A172 (cell line): ENCODE measurements around the gene CSE1L. TPM values are rescaled to one million over a fixed set of nuclear protein-coding genes. Genes with fewer than 3 reads are reported as not detected.
"Not testable (repeated sequence)": the region's sequence is repeated elsewhere in the genome, so short reads cannot be mapped to it uniquely, and the experiment has no call there.

Source experiments
- DNase-seq: peaks from one replicate; pipeline ENCODE4 v3.0.0-alpha.2; 2015; ENCODE audit warnings: low spot score
- total RNA-seq: library from RNA; depleted of rRNA; stranded (reverse); fragments of >200 nt; shearing (Covaris generic); gene quantifications from 2 replicates; pipeline ENCODE4 v1.2.3, GENCODE V29; 2014; rRNA removed

CSE1L gene
- total RNA-seq, result 244 and 264 TPM in 2 replicates

DNA sequence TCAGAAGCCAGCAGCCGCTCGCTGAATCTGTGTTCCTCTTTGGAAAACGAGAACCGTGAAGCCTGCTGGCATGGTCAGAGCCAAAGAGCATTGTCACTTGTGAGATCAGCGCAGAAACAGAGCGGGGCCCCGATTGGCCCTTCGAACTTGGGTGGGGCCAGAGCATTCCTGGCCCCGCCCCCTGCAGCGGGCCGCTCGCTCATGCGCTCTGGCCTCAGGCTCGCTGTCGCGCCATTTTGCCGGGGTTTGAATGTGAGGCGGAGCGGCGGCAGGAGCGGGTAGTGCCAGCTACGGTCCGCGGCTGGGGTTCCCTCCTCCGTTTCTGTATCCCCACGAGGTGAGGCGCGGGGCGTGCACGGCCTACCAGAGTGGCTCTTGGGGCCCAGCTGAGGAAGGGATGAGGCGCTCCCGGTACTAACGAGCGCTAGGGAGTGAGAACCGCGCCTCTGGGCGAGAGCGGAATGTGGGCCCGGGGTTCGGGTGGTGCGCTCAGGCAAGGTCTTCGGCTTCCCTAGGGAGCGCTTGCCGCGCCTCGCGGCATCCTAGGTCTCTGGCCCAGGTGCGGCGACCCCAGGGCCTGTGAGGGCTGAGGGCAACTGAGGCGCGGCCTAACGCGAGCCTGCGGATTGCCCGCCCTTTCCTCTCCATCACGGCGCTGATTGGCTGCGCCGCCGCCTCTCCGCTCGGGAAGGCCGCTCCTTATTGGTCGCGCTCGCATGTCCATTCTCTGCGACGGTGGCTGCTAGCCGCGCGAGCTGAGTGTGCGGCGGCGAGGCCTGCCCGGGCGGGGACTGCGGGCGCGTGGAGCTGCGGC, at the start of gene CSE1L:
Gene CSE1L, plus strand, starts transcription at position 226 of the 814 bp plus-strand sequence. CDS start 12,152 bp downstream, outside the sequence.
- DNase-seq, result peak; percentile 93

DNA sequence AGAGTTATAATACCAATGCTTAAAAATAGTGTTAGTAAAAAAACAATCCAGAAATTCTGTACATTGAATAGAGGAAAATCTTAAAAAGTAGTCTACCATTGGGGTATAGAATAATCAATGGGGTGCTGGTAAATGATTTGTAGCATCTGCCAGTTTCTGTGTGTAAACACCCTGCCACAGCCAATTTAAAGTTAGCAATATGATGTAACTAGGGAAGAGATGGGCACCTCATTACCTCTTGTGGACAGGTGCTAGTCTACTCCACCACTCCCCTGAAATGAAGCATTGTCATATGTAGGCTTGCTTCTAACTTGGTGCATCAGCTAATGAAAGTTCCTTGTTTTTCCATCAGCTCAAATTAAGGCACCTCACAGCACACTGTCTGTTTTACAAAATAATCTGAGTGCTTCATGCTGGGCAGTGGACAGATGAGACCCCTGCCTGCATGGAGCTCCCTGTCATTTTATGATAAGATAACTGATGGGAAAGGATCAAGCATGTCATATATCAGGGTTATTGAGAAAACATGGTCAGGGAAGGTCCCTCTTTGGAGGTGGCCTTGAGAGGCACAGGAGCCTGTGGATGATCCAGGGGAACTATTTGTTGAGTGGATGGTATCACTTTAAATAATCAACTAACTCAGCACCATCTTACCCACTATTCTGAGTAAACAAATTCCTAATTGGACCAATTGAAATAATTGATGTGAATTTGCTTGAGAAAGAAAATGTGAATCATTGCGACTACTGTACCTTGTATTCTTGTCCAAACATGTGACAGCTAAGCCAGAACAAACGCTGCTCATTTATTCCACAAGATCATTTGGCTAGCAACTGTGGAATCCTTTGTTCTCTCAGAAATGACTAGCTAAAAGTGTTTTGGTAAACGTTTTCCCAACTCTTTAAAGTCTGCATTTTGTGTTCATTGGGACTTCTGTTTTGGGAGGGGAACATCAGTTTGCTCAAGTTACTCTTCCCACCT, 45.9 kb upstream of the CSE1L start:
- no peak for DNase-seq

DNA sequence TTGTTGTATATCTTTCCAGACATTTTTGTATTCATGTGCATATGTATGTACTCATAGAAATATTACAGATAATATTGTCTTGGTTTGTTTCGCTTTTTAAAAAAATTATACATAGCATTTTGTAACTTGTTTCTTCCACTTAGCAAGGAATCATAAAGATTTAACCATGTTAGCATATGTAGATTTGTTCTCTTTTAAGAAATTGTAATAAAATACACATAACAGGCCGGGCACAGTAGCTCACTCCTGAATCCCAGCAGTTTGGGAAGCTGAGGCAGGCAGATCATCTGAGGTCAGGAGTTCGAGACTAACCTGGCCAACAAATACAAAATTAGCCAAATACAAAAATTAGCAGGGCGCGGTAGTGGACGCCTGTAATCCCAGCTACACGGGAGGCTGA, 44.4 kb upstream of the CSE1L start:
- no peak for DNase-seq

GRCh38 chr20:49006446-49006980, 39.6 kb upstream of the CSE1L start:
- DNase-seq, result no peak

DNA sequence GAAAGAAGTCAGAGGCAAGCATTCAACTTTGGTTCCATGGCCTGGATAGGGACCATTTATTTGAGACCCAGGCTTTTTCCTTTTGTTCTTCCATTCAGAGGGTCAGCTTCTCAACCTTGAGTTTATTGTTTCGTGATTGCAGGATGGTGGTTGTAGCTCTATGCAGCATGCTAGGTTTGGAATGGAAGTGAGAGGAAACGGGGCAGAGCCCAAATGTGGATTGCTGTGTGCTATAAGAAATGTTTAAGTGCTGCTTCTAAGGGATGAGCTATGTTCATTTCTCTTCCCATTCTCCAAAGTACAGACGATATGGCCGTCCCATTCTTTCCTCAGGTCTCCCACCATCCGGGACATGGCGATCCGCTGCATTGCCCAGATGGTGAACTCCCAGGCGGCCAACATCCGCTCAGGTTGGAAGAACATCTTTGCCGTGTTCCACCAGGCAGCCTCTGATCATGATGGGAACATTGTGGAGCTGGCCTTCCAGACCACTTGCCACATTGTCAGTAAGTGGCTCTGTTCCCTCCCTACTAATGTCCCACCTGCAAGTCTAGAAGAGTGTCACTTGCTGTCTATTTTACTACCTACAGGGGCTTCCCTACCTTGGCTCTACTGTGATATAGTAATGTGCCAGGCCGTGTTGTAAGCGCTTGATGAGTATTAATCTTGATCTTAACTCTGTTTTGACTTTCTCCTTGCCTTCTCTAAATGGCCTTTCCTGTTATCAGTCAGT, 36.0 kb upstream of the CSE1L start:
- no peak for DNase-seq

DNA sequence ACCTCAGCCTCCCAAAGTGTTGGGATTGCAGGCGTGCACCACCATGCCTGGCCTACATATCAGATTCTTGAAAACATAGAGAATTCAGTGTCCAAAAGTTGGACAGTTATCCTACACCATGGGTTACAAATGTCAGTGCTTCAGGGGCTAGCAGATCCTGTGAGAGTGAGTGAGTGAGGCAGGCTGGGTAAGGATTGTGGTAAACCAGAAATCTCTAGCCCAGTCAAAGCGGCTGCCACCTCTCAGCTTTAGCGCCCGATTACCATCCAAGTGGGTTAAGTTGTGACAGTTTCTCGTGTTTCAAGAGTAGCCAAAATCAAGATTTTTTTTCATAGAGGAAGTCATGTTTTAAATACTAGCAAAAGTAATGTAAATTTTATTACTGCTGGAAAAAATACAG, 21.9 kb upstream of the CSE1L start:
- no peak for DNase-seq

DNA sequence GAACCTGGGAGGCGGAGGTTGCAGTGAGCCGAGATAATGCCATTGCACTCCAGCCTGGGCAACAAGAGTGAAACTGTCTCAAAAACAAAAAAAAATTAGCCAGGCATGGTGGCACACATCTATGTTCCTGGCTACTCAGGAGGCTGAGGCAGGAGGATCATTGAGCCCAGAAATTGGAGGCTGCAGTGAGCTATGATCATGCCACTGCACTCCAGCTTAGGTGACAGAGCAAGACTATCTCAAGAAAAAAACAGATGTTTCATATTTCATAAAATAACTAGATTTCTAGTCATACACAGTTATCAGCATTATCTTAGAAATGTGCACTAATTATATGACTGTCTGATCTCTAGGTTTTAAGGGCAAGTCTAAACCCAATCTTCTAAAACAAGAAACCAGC, 17.9 kb upstream of the CSE1L start:
- not testable (repeated sequence) for DNase-seq

DNA sequence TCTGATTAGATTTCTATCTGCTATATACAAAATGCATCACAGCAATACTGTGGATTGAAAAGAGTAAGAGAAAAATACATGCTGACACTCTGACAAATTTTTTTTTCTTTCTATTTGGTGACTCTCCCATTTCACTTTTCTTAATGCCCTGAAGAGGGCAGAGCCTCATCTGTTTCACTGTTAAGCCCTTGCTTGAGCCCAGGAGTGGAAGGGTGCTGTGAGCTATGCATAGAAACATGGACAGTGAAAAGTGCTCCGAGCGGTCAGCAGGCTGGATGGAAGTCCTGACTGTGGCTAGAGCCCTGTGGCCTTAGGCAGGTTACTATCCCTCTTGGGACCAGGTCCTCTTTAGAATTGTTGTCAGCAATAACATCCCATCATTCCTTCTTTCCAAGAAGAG, 17.4 kb upstream of the CSE1L start:
- peak; percentile 38 for DNase-seq

- DNase-seq, result no peak
These were observed 16.9 kb upstream of the CSE1L start for GRCh38 chr20:49029203-49029602.

GRCh38 chr20:49030954-49031619, 15.0 kb upstream of the CSE1L start:
- peak; percentile 13 for DNase-seq

DNA sequence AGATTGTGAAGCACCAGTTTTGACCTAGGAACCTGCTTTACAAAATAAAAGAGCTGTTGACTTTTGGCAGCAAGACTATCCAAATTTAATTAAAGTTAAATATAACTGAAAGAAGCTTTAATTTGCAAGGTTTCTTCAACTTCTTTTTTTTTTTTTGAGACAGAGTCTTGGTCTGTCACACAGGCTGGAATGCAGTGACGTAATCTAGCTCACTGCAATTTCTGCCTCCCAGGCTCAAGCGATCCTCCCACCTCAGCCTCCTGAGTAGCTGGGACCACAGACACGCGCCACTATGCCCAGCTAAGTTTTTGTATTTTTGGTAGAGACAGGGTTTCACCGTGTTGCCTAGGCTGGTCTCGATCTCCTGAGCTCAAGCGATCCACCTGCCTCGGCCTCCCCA, 13.7 kb upstream of the CSE1L start:
- no peak for DNase-seq

GRCh38 chr20:49034070-49034732, 11.9 kb upstream of the CSE1L start:
- no peak for DNase-seq

GRCh38 chr20:49037962-49038387, 8.1 kb upstream of the CSE1L start:
- DNase-seq, result peak; percentile 55

GRCh38 chr20:49039854-49040253, 6.3 kb upstream of the CSE1L start:
- DNase-seq, result no peak

DNA sequence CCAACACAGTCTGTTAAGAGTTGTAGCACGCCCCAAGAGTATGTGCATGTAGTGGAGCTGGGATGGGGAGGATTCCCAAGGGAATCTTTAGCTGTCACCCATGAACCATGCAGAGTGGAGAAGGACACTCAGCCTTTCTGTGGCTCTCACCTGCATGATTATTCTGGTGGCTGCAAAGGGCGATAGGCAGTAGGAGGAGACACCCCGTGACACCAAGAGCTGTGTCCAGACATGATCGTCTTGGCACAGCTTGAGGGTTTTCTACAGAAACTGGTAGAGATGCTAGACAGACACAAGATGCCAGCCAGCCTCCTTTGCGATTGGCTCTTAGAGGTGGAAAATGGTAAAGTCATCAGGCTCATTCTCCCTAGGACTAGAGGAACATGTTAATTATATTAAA, 3.1 kb upstream of the CSE1L start:
- DNase-seq, result no peak

DNA sequence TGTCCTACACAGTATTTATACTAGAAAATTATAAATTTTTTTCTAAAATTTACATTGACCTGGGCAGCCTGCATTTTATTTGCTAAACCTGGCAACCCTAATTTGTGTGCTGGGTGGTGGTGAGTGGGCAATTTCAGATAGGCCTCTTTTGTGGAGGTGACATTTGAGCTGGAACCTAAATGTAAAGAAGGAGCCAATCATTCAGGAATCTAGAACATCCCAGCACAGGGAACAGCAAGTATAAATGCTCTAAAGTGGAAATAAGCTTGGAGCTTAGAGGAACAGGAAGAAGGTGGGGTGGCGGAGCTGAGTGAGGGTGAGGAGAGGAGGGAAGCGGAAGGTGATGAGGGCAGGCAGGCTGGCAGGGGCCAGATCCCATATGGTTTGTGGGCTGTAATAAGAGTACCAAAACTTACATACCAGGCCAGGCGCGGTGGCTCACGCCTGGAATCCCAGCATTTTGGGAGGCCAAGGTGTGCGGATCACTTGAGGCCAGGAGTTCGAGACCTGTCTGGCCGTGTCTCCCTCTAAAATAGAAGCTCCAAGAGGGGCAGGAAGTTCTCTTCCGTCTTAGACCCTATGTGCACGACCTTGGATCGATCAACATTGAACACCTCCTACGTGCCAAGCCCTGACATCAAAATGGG, 549 bp upstream of the CSE1L start:
- DNase-seq, result no peak

- DNase-seq, result no peak
These were observed 6.2 kb downstream of the CSE1L start for GRCh38 chr20:49052334-49052733.

- no peak for DNase-seq
These were observed 8.0 kb downstream of the CSE1L start for GRCh38 chr20:49054056-49054643.

DNA sequence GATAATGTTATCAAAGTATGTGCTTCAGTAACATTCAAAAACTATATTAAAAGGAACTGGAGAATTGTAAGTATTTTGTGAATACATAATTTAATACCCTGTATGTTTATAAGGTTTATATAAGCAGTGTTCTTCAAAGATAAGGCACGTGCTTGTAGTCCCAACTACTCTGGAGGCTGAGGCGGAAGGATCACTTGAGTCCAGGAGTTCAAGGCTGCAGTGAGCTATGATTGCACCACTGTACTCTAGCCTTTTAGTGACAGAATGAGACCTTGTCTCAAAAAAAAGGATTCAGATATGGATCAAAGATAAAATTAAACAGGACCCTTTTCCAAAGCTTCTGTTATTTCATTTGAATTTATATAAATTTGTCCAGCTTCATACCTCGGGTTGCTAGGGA, 17.2 kb downstream of the CSE1L start:
- no peak for DNase-seq

- DNase-seq, result no peak
These were observed 28.4 kb downstream of the CSE1L start for GRCh38 chr20:49074521-49074920.
